Measurements from ENCODE around the gene CMIP. TPM values are rescaled to one million over a fixed set of nuclear protein-coding genes. Genes with fewer than 3 reads are reported as not detected.

CMIP gene
- total RNA-seq, 6 experiments from 2014 or later = 12.2 to 23.0 (median 16.5) TPM

GRCh38 chr16:81570151-81570846, 125.7 kb downstream of the CMIP start:
- Histone ChIP-seq H3K4me1 (peaks cover 0 to 12% (median 3%) of the 10 kb centered on the region in 4 donors), H3K27ac (no peak overlapping the region), H3K36me3 (no peaks in the 10 kb centered on the region), H3K27me3 (no peaks in the 10 kb centered on the region), H3K9me3 (no peaks in the 10 kb centered on the region), H3K4me3 (no peak overlapping the region)
- TF ChIP-seq POLR2A (IDR thresholded peaks at IDR 0.05) = no peak
- no peak for DNase-seq
- no peak for ATAC-seq
- WGBS (ENCODE audit: insufficient coverage, low coverage, low lambda C conversion rate, missing lambda C conversion rate) = 78% methylated on average over 9 of the region's 18 CpGs
- intact Hi-C loops (cut with DNase I) = no loop called here

DNA sequence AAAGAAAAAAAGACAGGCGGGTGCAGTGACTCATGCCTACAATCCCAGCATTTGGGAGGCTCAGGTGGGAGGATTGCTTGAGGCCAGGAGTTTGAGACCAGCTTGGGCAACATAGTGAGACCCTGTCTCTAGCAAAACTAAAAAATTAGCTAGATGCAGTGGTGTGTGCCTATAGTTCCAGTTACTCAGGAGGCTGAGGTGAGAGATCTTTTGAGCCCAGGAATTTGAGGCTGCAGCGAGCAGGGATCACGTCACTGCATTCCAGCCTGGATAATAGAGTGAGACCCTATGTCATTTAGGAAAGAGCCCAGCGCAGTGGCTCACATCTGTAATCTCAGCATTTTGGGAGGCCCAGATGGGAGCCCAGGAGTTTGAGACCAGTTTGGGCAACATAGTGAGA, 126.6 kb downstream of the CMIP start:
- intact Hi-C loops (cut with DNase I) = no loop called here
- WGBS (ENCODE audit: insufficient coverage, low coverage, low lambda C conversion rate, missing lambda C conversion rate) = 100% methylated on average over 3 of the region's 4 CpGs

GRCh38 chr16:81571592-81572385, 127.2 kb downstream of the CMIP start:
- H3K9me3 ChIP-seq = no peaks in the 10 kb centered on the region
- TF ChIP-seq CTCF (IDR thresholded peaks at IDR 0.05) (no peak), POLR2A (IDR thresholded peaks at IDR 0.05) (no peak)
- H3K27ac ChIP-seq = no peak overlapping the region
- H3K4me3 ChIP-seq = no peak overlapping the region
- H3K27me3 ChIP-seq = no peaks in the 10 kb centered on the region
- H3K36me3 ChIP-seq = no peaks in the 10 kb centered on the region
- intact Hi-C loops (cut with DNase I) = no loop called here
- peaks cover 0 to 12% (median 3%) of the 10 kb centered on the region in 4 donors for H3K4me1 ChIP-seq
- DNase-seq (no peak), ATAC-seq (no peak)
- 46% methylated on average over 14 of the region's 24 CpGs for WGBS (ENCODE audit: insufficient coverage, low coverage, low lambda C conversion rate, missing lambda C conversion rate)

More for the DNA sequence above, 126.6 kb downstream of the CMIP start:
- no peak for TF ChIP-seq CTCF (IDR thresholded peaks at IDR 0.05)
- TF ChIP-seq POLR2A (IDR thresholded peaks at IDR 0.05) = no peak
- ATAC-seq (no peak), DNase-seq (no peak)
- Histone ChIP-seq H3K27ac (no peak overlapping the region), H3K27me3 (no peaks in the 10 kb centered on the region), H3K9me3 (no peaks in the 10 kb centered on the region), H3K4me1 (peaks cover 0 to 12% (median 3%) of the 10 kb centered on the region in 4 donors), H3K4me3 (no peak overlapping the region), H3K36me3 (no peaks in the 10 kb centered on the region)

GRCh38 chr16:81572386-81573144, 128.0 kb downstream of the CMIP start:
- no peaks in the 10 kb centered on the region for H3K27me3 ChIP-seq
- no peak for ATAC-seq
- H3K27ac ChIP-seq = no peak overlapping the region
- H3K4me3 ChIP-seq = no peak overlapping the region
- H3K9me3 ChIP-seq = no peaks in the 10 kb centered on the region
- intact Hi-C loops (cut with DNase I) = no loop called here
- H3K36me3 ChIP-seq = no peaks in the 10 kb centered on the region
- TF ChIP-seq CTCF (IDR thresholded peaks at IDR 0.05) (no peak), POLR2A (IDR thresholded peaks at IDR 0.05) (no peak)
- 76% methylated on average over 11 of the region's 20 CpGs for WGBS (ENCODE audit: insufficient coverage, low coverage, low lambda C conversion rate, missing lambda C conversion rate)
- DNase-seq = no peak
- peaks cover 0 to 12% (median 3%) of the 10 kb centered on the region in 4 donors for H3K4me1 ChIP-seq

Data from right lobe of liver (tissue), 6 donors.